H1 (cell line): ENCODE measurements around the gene GRM1. TPM values are rescaled to one million over a fixed set of nuclear protein-coding genes. Genes with fewer than 3 reads are reported as not detected.

Experiments
- GABPA ChIP-seq: IDR thresholded peaks from 2 replicates; pipeline ENCODE4 v1.6.1; 2011; ENCODE audit warnings: mild to moderate bottlenecking, low read length, moderate library complexity, borderline replicate concordance; ENCODE audit not compliant: insufficient read depth
- TAF7 ChIP-seq: optimal IDR thresholded peaks from 2 replicates; pipeline ENCODE3; 2011; ENCODE audit warnings: low read depth, mild to moderate bottlenecking, inconsistent platforms, low read length, moderate library complexity, borderline replicate concordance
- polyA plus RNA-seq, 7 experiments: library from polyadenylated mRNA; depleted of rRNA in 3 of 7; stranded (reverse) in 5 of 7; unstranded in 2 of 7; fragments of >200 nt in 5 of 7; fragments of 200-250 nt in 2 of 7; gene quantifications; 1 replicate in 5 of 7; 2 replicates in 1 of 7; 4 replicates in 1 of 7; pipeline versions ENCODE4 v1.2.1 to v1.2.3, GENCODE V29; 2011 to 2013; ENCODE audit warnings: missing spikeins in 2 of 7, mixed read lengths in 2 of 7
- total RNA-seq: library from RNA; stranded (reverse); fragmentation: NEBNext Ultra II Directional; extraction: Animal tissue kit (Norgen Biotek cat#: 25700); gene quantifications from 2 replicates; pipeline ENCODE4 v1.2.1, GENCODE V29; 2021

Gene GRM1
- total and polyA plus RNA-seq, 2 of the 8 experiments (the other 6 are each of a cell fraction or from before 2014, with no cell fraction given) = 0.15 to 1.3 TPM

DNA sequence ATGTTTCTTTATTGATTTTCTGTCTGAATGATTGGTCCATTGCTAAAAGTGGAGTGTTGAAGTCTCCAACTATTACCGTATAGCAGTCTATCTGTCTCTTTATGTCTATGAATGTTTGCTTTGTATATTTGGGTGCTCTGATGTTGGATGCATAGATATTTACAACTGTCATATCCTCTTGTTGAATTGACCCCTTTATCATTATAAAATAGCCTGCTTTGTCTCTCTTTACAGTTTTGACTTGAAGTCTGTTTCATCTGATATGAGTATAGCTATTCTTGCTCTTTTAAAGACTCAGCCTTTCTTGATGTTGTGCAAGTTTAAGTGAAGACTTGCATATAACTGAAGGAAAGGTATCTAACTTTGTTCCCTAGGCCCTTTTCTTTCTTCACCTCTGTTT, 341.0 kb downstream of the GRM1 start (continued):
- TF ChIP-seq TAF7 (no peak), GABPA (no peak)
